Kidney tubule cell (primary cell): ENCODE results near the gene PDZRN3.

Experiments
- DNase-seq: peaks from one replicate; pipeline ENCODE4 v3.0.0-alpha.2; 2018; ENCODE audit warnings: low spot score

The PDZRN3 gene

DNA sequence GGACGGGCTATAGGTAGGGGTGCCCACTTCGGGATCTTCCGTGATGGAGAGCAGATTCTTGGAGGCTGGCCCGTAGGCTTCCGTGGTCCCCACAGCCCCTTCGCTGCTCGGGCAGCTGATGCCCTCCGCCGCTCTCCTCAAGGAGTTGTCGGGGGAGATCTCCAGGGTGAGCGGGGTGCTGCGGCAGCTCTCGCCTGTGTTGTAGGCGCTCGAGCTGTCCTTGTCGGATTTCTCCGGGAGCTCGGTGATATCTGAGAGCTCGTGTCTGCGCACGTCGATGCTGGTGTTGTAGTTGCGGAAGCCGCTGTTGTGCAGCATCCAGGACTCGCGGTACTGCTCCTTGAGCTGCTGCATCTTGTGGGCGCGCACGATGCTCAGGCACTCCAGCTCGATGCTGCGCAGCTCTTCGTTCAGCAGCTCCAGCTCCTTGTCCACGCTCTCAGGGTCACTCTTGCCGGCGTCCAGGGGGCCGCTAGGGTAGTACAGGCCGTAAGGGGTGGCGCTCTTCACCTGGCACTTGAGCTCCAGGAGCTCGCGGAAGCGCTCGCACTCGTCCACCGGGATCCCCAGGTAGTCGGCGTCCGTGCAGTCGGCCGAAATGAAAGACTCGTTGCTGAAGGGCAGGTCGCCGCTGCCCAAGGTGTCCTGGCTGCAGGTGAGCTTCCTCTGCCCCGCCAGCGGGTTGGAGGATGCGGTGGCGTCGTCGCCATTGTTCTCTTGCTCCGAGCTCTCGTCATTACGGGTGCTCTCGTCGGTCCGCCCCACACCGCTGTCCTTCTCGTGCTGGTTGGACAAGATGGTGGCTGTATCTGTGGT lies 240.4 kb downstream of the PDZRN3 start:
- DNase-seq, result no peak

GRCh38 chr3:73383470-73384049 lies 241.2 kb downstream of the PDZRN3 start:
- DNase-seq, result no peak

DNA sequence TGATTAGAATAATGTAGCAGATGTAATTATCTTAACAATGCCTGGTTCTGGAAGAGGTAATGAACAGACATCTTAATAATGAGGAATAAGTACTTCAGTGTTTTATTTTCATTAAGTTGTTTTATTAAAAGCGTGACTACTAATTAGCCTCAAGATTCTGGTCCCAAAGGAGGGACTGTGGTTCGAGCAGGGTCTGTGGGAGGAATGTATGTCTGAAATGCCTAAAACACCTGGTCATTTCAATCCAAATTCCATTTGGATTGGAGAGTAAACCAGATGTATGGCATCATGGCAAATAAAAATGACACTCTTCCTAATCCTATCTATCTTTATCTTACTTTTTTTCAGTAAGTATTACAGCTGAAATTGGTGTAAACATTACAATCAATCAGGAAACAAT lies 243.2 kb downstream of the PDZRN3 start:
- DNase-seq, result no peak

- no peak for DNase-seq
Measured at GRCh38 chr3:73380735-73381532, 243.8 kb downstream of the PDZRN3 start.

- peak; percentile 6 for DNase-seq
Measured at GRCh38 chr3:73379465-73379864, 245.3 kb downstream of the PDZRN3 start.

DNA sequence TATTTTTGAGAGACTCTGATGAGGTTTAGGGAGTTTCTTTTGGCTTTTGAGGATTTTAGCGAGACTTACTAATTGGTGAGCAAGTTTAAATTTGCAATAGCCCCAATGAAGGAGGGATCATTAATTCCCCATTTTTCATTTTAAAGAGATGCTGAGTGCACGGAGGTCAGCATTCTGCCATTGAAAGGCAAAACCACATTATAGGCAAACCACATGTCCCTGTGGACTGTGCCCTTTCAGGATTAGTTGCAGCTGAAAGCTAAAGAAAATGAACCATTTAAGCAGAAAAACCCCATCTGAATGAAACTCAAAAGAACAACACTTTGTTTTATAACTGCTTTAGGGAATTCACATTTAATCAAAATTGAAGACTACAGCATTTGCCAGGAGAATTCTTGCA lies 246.5 kb downstream of the PDZRN3 start:
- DNase-seq, result no peak

GRCh38 chr3:73365756-73366397 lies 258.9 kb downstream of the PDZRN3 start:
- peak; percentile 6 for DNase-seq

GRCh38 chr3:73364517-73364916 lies 260.2 kb downstream of the PDZRN3 start:
- DNase-seq, result no peak

GRCh38 chr3:73363093-73363492 lies 261.6 kb downstream of the PDZRN3 start:
- DNase-seq, result no peak

- DNase-seq, result no peak
Measured at GRCh38 chr3:73361591-73361990, 263.1 kb downstream of the PDZRN3 start.

DNA sequence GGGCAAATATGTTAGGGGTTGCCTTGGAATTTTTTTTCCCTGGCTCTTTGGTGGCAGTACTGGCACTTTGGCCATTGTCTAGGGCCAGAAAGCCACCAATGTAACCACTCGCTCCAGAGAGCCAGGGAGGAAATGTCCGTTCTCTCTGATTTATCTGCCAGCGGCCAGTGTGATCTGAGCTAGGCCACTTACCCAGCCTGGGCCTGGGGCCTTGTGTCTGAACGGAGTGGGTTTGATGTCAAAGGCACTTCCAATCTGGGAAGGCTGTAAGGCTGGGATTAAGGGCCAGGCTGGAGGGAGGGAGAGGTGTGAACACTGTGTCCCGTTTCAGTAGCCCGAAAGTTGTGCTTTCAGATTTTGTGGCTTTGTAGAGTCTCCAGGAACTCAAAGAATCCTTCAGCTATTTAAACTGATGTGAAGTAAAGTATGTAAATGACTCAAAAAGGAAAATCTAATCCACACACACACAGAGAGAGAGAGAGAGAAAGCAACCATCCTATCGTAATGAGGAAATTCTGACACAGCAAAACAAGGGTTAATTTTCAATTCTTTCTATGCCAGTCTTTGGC lies 271.0 kb downstream of the PDZRN3 start:
- DNase-seq, result no peak

DNA sequence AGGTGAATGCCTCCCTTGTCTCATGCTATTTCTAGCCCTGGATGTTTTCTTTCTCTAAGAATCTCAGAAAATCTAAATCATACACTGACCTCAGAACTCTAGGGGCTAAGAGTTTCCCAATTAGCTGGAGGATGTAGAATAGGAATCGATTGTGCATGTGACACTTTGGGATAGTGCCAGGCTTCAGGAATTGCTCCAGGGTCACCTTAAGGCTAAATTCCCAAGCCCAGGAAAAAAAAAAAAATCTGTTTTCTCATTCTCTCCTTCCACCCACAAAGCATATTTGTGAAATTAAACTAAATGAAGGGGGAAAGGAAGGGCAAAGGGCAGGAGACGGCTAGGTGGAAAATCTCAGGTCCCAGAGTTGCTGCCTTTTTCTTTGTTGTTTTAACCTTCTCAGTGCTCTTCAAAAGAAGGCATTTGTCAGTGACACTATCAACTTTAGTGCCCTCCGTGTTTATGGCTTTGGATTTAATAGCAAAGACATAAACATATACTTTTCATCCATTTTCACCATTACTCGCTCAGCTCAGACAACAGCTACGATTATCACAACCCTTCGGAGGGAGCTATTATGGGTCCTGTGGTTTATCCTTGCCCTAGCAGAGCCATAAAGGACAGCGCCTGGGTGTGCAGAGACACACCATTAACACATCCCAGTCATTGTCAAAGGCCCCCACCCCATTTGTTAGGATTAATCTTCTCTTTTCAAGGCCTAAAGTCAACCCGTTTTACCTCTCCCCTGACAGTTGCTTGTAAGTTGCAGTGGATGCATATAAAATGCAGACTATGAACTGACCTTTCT lies 271.7 kb downstream of the PDZRN3 start:
- no peak for DNase-seq

GRCh38 chr3:73351423-73352071 lies 273.2 kb downstream of the PDZRN3 start:
- no peak for DNase-seq

DNA sequence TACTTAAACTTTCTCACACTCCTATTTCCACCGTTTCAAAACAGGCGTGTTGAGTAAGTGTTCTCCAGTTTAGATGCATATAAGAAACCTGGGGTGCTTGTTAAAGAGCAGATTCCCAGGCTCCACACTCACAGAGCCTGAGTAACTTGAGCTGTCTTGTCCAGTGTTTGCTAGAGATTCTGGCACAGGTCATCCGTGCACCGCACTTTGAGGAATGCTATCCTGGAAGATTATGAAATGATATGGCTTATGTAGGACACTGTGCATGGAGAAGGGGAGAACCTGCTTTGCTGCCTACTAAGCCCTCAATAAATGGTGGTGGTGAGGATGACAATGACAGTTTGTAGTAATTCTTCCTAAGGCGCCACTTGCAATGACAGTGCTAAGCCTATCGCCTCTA lies 273.7 kb downstream of the PDZRN3 start:
- no peak for DNase-seq

GRCh38 chr3:73349657-73350056 lies 275.1 kb downstream of the PDZRN3 start:
- DNase-seq, result no peak

- DNase-seq, result no peak
Measured at GRCh38 chr3:73342077-73342476, 282.7 kb downstream of the PDZRN3 start.

DNA sequence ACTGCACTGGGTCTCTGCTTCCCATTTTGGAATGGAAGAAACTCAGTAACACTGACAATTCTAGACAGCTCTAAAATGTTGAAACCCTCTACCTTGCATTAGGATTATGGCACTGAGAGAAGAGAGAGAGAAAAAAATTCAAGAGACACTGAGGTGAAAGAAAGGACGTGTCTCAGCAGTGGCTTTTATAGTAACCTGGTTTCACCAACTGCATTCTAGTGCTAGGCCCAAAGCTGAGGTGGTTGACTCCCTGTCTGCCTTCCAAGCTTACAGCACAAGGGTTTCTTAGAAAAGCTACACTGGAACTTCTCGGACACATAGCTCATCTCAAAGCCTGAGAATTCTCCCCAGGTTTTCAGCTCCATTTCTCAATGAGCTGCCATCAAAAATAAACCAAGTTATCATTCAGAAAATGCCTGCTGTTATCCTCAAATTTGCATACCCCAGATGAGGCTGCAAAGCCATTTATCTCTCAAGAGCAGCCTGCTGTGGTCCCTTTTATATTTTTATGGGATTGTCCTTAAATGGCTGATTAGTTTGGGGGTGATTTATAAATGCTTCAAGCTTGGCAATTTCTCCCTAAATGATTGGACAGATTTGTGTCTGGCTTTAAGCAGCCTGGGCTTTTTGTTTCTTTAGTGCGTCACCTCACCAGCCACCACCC lies 283.3 kb downstream of the PDZRN3 start:
- DNase-seq, result no peak

DNA sequence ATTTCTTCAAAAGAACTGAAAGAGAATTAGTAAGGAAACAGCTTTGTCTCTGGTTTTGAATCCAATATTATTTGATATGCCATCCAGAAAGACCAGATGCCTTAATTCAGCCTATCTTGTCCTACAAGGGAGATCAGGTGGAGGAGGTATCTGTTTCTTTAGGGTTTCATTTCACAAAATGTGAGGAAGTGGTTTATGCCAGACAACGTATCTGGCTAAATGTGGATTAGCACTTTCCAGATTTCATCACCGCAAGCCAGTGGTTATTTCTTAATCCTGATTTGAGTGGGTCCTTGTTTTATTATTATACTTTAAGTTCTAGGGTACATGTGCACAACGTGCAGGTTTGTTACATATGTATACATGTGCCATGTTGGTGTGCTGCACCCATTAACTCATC lies 292.2 kb downstream of the PDZRN3 start:
- DNase-seq, result no peak
